NCI-H82 treated with DMSO at 0.1 percent for 48 hours (cell line): ENCODE data around the gene SYTL5.
"Not testable (repeated sequence)": the region's sequence is repeated elsewhere in the genome, so short reads cannot be mapped to it uniquely, and the experiment has no call there.

Experiments
- DNase-seq: peaks from one replicate; lab custom pipeline; 2025; ENCODE audit not compliant: unreplicated experiment; lab: John Stamatoyannopoulos, UW

The SYTL5 gene

DNA sequence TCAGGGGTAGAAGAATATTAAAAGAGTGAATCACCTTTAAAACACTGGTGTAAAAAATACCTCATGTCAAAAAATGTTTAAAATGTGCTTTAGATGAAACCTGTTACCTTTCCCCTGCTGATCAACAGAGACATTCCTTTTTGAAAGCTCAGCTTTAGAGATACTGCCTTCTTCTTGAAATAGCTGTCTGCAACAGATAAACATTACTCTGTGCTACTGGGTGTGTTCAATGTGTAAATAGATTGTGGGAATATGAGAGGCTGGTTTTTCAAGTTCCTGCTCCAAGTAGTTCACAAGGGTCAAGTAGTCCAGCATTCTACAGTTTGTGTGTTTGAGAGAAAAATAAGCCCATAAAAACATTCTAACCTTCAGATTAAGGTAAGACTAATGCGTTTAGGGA is at the start of gene SYTL5:
TSS of gene SYTL5 (plus strand) at position 263 of the 400 bp plus-strand sequence. CDS start 27,337 bp downstream, outside the sequence.
- DNase-seq: no peak

DNA sequence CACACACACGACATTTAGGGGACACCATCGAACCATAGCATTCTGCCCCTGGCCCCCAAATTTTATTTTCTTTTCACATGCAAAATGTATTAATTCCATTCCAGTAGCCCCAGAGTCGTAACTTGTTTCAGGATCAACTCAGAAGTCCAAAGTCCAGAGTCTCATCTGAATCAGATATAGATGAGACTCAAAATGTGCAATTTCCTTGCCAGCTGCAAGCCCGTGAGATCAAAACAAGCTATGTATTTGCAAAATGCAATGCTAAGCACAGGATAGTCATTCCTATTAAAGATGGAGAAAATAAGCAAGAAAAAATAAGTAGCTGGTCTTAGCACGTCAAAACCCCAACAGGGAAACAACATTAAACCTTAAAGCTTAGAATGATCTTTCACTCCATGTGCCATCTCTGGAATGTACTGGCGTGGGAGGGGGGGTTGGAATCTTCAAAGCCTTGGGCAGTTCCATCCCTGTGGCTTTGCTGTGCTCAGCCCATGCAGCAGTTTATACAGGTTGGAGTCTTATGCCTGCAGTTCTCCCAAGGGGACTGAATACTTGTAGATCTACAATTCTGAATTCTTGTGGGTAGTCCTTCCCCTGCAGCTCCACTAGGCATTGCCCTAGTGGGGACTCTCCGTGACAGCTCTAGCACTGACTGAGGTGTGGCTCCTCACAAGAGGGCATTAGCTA is 47.7 kb upstream of the SYTL5 start:
- DNase-seq: no peak

DNA sequence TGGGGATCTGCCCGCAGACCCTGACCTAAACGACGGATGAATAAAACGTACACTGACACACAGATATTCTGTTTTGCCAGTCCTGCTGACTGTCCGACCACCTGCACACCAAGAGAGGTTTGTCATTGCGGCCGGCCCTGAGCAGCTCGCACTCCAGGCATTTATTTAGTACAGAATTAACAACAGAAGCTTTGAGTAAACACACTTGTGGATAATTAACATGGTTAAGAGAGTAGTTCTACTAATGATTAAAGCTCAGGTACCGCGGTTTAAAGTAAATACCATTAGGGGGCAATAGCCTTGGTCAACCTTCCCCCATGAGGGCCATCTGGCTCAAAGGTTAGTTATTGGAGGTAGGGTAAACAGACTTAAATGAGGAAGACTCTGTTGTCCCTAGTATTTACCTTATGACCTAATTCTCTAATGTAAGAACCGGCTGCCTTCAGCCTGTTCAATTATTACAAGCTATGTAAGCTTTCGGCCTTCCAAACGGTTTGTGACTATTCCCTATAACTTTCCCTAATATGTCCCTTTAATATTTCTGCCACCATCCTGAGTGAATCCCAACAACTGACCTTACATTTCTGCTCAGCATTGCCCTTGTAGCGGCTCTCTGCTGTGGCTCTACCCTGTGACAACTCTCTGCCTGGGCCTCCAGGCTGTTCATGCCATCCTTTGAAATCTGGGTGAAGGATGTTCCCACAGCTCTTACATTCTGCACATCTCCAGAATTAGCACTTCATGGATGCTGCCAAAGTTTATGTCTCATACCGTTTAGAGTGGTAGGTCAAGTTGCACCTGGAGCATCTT is 46.9 kb upstream of the SYTL5 start:
- no peak for DNase-seq

DNA sequence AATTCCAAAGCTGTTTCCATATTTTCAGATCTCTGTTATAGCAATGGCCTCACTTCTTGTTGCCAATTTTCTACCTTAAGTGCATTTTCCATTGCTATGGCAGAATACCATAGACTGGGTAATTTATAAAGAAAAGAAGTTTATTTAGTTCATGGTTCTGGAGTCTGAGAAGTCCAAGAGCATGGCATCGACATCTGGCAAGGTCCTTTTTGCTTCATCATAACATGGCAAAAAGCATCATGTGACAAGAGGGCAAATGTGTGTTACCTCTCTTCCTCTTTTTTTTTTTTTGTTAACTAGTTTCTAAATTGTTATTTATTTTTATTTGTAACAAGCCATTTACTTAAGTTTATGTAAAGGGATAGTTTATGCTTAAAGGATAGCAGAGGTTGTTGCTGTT is 45.2 kb upstream of the SYTL5 start:
- no peak for DNase-seq

DNA sequence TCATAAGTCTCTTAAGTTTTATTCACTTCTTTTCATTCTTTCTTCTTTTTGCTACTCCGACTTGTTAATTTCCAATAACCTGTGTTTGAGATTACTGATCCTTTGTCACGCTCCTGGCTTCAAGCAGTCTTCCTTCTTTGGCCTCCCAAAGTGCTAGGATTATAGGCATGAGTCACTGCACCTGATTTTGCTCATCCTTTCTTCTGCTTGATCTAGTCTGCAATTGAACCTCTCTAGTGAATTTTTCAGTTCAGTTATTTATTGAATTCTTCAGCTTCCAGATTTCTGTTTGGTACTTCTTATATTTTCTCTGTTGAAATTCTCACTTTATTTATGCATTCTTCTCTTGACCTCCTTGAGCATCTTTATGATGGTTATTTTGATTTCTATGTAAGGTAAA is 38.6 kb upstream of the SYTL5 start:
- DNase-seq: no peak

DNA sequence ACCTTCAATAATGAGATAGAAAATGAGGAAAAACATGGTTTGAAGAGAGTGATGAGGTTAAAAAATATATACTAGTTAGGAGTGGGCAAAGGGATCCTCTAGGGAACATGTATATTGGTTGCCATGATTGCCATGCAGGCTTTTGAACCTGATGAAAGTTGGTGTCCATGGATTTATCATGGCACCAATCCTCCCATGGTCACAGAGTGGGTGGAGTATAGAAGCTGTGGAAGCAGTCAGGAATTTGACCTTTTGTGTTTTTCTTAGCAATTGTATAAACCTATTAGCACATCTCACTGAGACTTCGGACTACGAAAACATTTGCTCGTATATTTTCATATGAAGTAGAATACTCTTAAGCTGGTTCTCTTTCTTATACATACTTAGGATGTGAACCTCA is 30.9 kb upstream of the SYTL5 start:
- DNase-seq: no peak

DNA sequence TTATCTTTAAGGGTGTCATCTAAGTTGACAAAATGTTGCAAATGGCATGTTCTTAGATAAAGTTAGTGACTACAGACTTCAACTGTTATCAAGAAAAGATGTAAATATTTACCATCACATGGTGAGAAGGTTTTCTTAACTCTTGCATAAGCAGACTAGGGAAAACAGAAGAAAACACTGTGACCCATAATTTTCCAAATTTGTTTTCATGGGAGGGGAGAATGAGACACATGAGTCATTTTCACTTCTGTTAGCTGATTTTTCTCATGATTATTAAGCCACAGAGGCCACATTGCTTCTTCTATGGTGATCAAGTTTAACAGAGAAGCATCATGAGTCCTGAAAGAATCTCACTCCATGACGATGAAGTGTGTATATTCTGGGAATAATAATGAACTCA is 30.2 kb upstream of the SYTL5 start:
- DNase-seq: no peak

DNA sequence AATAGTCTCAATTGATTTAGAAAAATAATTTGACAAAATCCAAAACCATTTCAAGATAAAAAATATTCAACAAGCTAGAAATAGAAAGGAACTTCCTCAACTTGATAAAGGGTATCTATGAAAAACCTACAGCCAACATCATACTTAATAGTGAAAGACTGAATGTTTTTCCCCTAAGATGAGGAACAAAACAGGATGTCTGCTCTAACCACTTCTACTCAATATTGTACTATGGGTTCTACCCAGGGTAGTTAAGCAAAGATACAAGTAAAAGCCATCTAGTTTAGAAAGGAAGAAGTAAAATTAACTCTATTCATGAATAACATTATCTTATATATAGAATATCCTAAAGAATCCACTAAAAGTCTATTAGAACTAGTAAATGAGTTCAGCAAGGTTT is 21.5 kb upstream of the SYTL5 start:
- no peak for DNase-seq

DNA sequence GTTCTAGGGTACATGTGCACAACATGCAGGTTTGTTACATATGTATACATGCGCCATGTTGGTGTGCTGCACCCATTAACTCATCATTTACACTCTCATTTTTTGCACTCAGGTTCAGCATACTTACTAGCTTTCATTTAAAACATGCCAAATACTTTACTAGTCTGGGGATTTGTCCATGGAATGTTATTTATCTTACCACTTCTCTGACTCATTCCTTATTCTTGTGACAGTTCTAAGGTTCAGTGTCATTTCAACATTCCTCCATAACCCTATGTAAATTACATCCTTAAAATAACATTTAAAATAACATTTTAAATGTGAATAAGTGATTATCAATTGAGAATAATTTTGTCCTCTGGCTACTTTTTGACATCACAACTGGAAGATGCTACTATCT is 19.5 kb upstream of the SYTL5 start:
- no peak for DNase-seq

DNA sequence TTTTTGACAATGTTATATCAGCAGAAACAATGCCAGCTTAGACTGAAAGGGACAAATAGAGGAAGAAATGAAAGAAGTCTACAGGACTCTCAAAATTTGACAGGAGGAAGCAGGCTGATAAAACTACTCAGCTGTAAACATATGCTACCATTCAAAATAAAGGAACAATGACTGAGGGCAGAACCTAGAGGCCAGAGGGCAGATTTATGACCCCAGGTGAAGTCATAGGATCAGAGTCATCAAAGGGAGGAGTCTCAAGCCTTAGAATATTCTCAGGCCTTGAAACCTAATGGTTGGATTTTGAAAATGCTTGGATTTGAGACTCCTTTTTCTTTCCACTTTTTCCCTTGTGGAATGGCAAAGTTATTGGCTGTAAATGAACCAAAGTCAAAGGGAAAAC is 17.0 kb upstream of the SYTL5 start:
- no peak for DNase-seq

DNA sequence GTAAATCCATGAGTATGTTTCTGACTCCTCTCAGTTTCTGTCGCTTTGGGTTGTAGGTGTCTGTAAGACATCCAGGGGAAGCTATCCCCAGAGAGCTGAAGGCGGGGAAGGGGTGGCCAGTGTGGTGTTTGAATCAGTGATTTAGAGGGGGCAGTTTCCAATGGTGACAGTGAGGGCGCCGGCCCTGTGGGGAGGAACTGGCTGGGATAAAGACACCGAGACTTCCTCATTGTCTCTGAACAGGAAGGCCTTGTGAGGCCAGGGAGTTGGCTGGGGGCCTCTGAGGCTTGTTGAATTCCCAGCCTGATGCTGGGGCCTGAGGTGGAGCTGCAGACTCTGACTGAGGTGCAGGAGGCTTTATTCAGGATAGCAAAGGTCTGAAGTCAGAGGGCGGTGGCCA is 15.1 kb upstream of the SYTL5 start:
- DNase-seq: not testable (repeated sequence)

DNA sequence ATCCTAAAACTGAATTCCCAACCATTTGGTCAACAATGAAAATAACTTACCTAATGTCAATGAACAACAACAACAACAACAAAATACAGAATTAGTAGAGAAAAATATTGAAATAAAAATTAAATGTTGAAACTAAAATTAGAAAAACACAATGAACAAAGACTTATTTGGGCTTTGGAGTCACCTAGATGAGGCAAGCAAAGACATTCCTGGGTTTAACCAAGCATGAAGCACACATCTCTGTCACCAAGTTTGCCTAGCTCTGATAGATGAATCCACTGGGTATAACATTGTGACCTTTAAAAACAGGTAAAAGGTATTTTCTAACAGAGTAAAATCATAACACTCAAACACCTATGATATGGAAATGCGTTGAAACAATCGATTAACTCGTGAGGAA is 13.2 kb upstream of the SYTL5 start:
- DNase-seq: no peak

DNA sequence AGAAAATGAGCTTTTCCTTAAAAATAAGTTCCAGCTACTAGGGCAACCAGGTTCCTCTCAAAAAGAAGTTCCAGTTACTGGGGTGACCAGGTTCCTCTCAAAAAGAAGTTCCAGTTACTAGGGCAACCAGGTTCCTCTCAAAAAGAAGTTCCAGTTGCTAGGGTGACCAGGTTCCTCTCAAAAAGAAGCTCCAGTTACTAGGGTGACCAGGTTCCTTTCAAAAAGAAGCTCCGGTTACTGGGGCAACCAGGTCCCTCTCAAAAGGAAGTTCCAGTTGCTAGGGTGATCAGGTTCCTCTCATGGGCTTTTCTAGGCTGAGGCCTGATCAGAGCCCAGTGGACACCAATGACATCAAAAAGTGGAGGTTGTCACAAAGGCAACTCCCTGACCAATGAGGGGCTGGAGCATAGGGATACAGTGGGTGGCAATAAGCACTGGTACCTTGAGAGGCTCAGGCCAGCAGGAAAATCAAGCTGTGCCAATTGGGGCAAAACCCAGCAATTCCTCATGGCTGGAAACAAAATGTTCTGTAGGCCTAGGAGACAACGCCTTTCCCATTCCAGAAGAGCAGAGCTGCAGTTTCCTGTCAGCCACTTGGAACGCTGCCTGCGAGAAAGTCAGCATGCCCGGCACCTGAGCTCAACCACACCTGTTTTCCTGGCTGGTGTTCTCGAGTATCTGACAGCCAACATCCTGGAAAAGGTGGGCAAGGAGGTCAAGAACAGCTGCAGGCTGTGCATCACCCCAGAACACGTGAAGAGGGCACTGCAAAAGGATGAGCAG is 12.3 kb upstream of the SYTL5 start:
- DNase-seq: no peak

DNA sequence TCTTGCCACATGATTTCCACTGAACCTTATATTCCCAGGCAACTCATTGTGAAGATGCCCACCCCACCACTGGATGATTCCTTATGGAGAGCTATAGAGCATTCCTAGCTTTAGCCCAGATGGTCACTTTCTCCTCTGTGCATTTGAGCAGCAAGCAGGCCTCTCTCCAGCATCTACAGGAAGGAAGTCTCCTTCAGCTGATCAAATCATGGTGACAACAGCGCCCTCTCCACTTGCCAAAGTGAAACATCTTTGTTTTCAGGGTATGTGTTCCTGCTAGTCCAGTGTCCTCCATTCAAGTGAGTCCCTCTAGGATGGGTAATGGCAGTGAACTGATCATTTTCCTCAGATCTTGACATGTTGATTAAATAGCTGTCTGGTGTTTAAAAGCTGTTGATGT is 10.9 kb upstream of the SYTL5 start:
- no peak for DNase-seq

DNA sequence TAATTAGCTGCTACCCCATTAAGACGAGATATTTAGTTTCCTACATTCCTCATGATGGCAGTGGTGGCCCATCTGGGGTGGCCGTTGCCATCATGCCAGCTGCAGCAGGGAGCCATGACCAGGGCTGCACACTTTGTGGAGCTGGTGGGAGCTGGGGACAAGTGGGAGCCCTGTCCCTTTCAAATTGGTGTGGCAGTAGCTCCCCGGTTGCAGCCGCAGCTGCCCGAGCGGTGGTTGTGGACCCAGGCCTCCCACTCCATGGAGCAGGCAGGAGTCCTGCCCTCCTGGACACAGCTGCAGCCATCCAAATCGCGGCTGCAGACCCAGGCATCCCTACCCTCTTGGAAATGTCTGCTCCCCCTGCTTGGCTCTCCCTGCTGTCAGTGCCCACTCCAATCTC is 9.3 kb upstream of the SYTL5 start:
- no peak for DNase-seq

DNA sequence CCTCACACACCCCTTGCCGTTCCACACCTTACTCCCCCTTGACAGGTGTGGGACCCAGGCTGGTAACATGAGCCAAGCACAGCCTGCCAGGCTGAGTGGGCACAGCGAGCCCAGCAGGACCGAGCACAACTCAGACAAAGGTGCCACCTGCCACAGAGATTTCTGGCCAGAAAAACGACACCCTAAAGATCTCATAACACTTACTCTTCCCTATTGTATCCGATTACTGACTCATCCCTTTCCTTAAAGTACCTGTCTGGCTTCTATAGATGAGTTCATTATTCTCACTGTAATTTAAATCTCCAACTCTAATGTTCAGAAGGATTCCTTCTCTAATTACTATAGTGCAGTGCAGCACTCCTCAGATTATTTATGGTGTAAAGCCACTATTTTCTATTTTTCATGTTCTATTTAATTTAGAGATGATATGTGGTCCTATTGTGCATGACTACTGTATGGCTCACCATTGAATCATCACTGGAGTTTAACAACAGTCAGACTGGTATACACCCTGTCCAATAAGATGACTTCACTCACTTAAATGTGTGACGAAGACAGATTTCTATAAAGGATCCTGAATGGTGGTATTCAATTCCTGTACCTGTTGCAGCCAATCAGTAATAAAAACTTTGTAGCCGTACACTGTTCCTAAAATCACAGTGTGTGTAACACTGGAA is 7.6 kb upstream of the SYTL5 start:
- DNase-seq: no peak

DNA sequence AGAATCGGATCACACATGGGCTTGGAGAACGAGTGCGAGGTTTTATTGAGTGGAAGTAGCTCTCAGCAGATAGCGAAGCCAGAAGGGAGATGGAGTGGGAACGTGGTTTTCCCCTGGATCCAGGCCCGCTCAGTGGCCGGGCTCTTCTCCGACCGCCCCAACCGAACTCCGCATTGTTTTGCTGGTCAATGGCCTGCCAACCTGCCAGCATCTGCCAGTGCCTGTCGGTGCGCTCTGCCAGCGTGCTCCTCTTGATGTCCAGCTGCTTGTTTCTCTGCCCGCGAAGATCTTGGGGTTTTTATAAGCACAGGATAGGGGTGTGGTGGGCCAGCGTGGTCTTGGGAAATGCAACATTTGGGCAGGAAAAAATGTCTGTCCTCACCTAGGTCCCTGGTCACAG is 5.6 kb upstream of the SYTL5 start:
- no peak for DNase-seq

DNA sequence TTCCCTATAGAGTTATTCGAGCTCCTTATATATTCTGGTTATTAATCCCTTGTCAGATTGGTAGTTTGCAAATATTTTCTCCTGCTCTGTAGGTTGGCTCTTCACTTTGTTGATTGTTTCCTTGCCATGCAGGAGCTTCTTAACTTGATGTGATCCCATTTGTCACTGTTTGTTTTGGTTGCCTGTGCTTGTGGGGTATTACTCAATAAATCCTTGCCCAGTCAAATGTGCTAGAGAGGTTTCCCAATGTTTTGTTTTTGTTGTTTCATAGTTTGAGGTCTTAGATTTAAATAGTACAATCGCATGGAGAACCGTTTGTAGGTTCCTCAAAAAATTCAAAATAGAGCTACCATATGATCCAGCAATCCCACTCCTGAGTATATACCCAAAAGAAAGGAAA is 2.3 kb upstream of the SYTL5 start:
- DNase-seq: no peak

DNA sequence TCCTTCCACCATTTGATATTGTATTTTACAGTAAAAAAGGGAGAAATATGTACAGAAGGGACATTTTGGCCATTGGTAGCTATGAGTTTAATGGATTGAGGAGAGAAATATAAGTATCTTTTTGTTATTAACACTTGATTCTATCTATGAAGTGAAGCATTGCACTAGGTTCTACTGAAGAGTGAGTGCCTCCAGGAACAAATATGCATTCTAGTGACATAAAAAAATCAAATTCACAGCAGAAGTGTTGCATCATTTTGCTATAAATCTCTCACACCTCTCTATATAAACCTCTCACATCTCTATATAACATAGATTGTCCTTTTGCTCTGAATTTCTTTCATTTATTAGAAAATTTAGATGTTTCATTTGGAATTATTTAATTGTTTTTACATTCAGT is 425 bp downstream of the SYTL5 start:
- no peak for DNase-seq

DNA sequence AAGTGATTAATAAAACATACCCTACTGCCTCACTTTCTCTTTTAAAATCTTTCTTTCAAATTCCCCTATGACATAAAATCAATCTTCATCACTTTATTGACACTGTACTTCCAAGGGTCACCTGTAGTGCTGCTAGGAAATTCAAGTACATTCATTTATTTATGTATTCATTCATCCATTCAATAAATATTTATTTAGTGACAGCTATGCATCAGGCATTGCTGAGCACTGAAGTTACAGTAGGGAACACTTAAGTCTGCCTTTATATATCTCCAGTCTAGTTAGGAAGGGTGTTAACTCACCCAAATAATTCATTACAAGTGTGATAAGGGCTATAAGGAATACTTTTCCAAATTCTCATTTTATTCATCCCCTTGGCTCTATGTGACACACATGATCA is 2.3 kb downstream of the SYTL5 start:
- no peak for DNase-seq

DNA sequence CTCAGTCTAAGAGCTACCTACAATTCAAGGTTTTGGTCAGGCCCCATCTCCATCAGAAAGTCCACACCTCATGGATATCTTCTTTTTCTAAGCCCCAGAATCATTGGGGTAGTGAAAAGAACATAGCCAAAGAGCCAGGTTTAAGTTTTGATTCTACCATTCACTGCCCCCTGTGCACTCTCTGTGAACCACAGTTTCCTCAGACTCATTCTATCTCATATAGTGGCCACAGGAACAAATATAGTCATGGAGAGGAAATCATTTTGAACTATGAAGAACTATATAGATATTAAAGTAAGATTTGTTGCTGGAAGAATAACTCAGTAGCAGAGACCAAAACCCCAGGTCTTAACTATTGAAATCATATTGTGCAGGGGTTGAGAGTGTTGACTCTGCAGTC is 3.3 kb downstream of the SYTL5 start:
- no peak for DNase-seq
